DND-41 (cell line): ENCODE results near the gene TP53BP1.
A peak's percentile ranks its signal among the peaks of the same experiment; 100 is the strongest.

Experiments
- ATAC-seq: fragments of 200-7000 bp; cut with Tn5 transposase; 3 replicates; pipeline ENCODE4 v1.9.1; 2021; ENCODE audit warnings: low read depth; ENCODE audit not compliant: insufficient read depth
- DNase-seq: peaks from one replicate; pipeline ENCODE4 v3.0.0-alpha.2; 2020
- H2AFZ ChIP-seq: 2 replicates; pipeline ENCODE4 v1.6.0; 2012; ENCODE audit warnings: low read depth, low read length
- H3K27ac ChIP-seq: 2 replicates; pipeline ENCODE4 v1.5.1; 2012; ENCODE audit warnings: low read length, inconsistent platforms
- H3K27me3 ChIP-seq: fragments of 200-600 bp; sonication (generic); 2 replicates; pipeline ENCODE4 v1.6.0; 2012; ENCODE audit warnings: low read length, mild to moderate bottlenecking, inconsistent platforms; ENCODE audit not compliant: insufficient read depth, poor library complexity
- H3K36me3 ChIP-seq: 2 replicates; pipeline ENCODE4 v1.5.1; 2012; ENCODE audit warnings: low read length, inconsistent platforms; ENCODE audit not compliant: insufficient read depth
- H3K4me1 ChIP-seq: 2 replicates; pipeline ENCODE4 v1.5.1; 2012; ENCODE audit warnings: mild to moderate bottlenecking, low read length; ENCODE audit not compliant: insufficient read depth
- H3K4me2 ChIP-seq: 2 replicates; pipeline ENCODE4 v1.6.0; 2012; ENCODE audit warnings: mild to moderate bottlenecking, moderate library complexity, low read length, inconsistent platforms; ENCODE audit not compliant: insufficient read depth
- H3K4me3 ChIP-seq, 2 experiments: fragments of 200-600 bp in 1 of 2; shearing (Covaris generic) in 1 of 2; 2 replicates each; pipeline ENCODE4 v1.5.1; 2012 to 2016; ENCODE audit warnings: inconsistent platforms in 2 of 2, low read length in 2 of 2, mild to moderate bottlenecking in 2 of 2, low read depth in 1 of 2, moderate library complexity in 1 of 2
- H3K79me2 ChIP-seq: 2 replicates; pipeline ENCODE4 v1.6.0; 2012; ENCODE audit warnings: low read length, inconsistent platforms; ENCODE audit not compliant: insufficient read depth
- H3K9ac ChIP-seq: 2 replicates; pipeline ENCODE4 v1.6.0; 2012; ENCODE audit warnings: low read depth, mild to moderate bottlenecking, inconsistent platforms, low read length, moderate library complexity
- H3K9me3 ChIP-seq: 2 replicates; pipeline ENCODE4 v1.5.1; 2012; ENCODE audit warnings: low read length, moderate library complexity, mild to moderate bottlenecking, inconsistent platforms; ENCODE audit not compliant: insufficient read depth, severe bottlenecking
- H4K20me1 ChIP-seq: 2 replicates; pipeline ENCODE4 v1.6.0; 2012; ENCODE audit warnings: low read length; ENCODE audit not compliant: insufficient read depth
- EZH2 ChIP-seq: IDR thresholded peaks from 3 replicates; pipeline ENCODE4 v1.6.1; 2012; ENCODE audit warnings: borderline replicate concordance, low read depth, mild to moderate bottlenecking, moderate library complexity, low read length, inconsistent platforms; ENCODE audit not compliant: severe bottlenecking
- TF ChIP-seq, protein P1 (sequence below): IDR thresholded peaks from 2 replicates; pipeline ENCODE4 v1.5.1; 2012; ENCODE audit warnings: borderline replicate concordance, low read length, moderate library complexity, mild to moderate bottlenecking; ENCODE audit not compliant: poor library complexity, severe bottlenecking; ENCODE audit errors: extremely low read depth

Gene TP53BP1

DNA sequence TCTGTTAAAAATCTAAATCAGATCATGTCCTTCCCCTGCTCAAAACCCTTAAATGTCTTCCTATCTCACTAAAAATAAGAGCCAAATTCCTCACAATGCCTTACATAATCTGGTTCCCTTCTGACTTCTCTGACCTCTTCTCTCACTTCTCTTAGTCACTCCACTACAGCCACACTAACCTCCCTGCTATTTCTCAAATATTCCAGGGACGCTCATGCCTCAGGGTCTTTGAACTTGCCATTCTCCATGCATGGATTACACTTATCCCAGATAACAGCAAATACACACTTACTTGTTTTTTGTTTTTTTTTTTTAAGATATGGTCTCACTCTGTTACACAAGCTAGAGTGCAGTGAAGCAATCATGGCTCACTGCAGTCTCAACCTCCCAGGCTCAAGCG lies 8.5 kb downstream of the TP53BP1 start:
- H3K36me3 ChIP-seq: peaks cover 34% of the 10 kb centered on the region

DNA sequence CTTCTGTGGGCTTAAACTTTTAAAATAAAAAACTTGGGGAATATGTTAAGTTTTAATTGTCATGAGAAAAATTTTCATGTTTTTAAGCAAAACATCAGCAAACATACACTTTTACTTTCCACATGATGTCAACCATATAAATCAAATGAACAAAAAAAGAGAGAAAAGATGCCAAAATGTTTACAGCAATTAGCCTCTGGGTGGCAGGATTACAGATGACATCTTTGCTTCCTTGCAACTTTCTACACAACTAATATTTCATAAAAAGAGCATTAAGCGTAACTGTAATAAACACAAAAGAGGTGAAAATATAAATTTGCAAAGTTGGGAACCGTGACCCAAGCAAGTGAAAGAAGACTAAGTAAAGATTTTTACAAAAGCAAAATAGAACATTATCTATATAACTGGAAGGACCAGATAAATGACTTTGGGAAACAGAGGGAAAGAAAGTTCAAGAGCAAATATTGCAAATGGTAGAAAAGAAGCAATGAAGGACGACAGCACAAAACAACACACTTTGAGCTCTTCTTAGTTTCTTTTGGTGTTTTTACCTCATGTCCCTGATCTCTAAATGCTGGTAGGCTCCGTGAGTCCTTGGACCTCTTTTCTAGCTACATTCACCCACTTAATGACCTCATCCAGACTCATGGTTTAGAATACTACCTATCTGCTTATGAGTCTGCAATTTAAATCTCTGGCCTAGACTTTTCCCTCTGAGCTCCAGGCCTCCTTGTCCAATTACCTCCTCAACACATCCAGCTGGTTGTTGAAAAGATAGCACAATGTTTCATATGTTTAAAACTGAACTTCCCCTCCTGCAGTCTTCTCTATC lies 9.4 kb downstream of the TP53BP1 start:
- DNase-seq (no peak), ATAC-seq (no peak)
- Histone ChIP-seq H3K4me1 (no peaks in the 10 kb centered on the region), H3K9ac (no peak overlapping the region), H3K79me2 (no peaks in the 10 kb centered on the region), H3K27me3 (no peaks in the 10 kb centered on the region), H3K9me3 (no peaks in the 10 kb centered on the region), H3K4me2 (no peak overlapping the region), H3K27ac (no peak overlapping the region), H3K4me3 (no peak overlapping the region), H4K20me1 (no peaks in the 10 kb centered on the region), H3K36me3 (peaks cover 36% of the 10 kb centered on the region), H2AFZ (no peak overlapping the region)
- TF ChIP-seq, protein P1, sequence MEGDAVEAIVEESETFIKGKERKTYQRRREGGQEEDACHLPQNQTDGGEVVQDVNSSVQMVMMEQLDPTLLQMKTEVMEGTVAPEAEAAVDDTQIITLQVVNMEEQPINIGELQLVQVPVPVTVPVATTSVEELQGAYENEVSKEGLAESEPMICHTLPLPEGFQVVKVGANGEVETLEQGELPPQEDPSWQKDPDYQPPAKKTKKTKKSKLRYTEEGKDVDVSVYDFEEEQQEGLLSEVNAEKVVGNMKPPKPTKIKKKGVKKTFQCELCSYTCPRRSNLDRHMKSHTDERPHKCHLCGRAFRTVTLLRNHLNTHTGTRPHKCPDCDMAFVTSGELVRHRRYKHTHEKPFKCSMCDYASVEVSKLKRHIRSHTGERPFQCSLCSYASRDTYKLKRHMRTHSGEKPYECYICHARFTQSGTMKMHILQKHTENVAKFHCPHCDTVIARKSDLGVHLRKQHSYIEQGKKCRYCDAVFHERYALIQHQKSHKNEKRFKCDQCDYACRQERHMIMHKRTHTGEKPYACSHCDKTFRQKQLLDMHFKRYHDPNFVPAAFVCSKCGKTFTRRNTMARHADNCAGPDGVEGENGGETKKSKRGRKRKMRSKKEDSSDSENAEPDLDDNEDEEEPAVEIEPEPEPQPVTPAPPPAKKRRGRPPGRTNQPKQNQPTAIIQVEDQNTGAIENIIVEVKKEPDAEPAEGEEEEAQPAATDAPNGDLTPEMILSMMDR: peak; percentile 62
- TF ChIP-seq EZH2: no peak

More for the DNA sequence above, 8.5 kb downstream of the TP53BP1 start:
- H3K9ac ChIP-seq: no peak overlapping the region
- H3K9me3 ChIP-seq: no peaks in the 10 kb centered on the region
- no peak for DNase-seq
- no peaks in the 10 kb centered on the region for H3K79me2 ChIP-seq
- H3K4me2 ChIP-seq: no peak overlapping the region
- no peak for TF ChIP-seq EZH2
- TF ChIP-seq, protein P1: no peak
- no peak overlapping the region for H3K27ac ChIP-seq
- ATAC-seq: no peak
- H3K27me3 ChIP-seq: no peaks in the 10 kb centered on the region
- peaks cover 4% of the 10 kb centered on the region; the same call in 1 of the 2 replicates for H3K4me1 ChIP-seq
- H3K4me3 ChIP-seq: no peak overlapping the region
- no peaks in the 10 kb centered on the region for H4K20me1 ChIP-seq
- no peak overlapping the region for H2AFZ ChIP-seq

DNA sequence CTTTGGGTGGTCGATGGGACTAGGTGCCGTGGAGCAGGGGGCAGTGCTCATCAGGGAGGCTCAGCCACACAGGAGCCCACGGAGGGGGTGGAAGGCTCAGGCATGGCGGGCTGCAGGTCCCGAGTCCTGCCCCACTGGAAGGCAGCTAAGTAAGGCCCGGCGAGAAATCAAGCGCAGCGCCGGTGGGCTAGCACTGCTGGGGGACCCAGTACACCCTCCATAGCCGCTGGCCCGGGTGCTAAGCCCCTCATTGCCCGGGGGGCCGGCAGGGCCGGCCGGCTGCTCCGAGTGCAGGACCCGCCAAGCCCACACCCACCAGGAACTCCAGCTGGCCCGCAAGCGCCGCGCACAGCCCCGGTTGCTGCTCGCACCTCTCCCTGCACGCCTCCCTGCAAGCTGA lies 19.1 kb downstream of the TP53BP1 start:
- no peaks in the 10 kb centered on the region for H3K9me3 ChIP-seq
- H3K4me2 ChIP-seq: no peak overlapping the region
- DNase-seq: no peak
- no peak overlapping the region for H3K4me3 ChIP-seq
- H3K27ac ChIP-seq: no peak overlapping the region
- no peak overlapping the region for H3K9ac ChIP-seq
- no peaks in the 10 kb centered on the region for H3K27me3 ChIP-seq
- H3K79me2 ChIP-seq: no peaks in the 10 kb centered on the region
- H2AFZ ChIP-seq: no peak overlapping the region
- H3K4me1 ChIP-seq: no peaks in the 10 kb centered on the region
- no peak for ATAC-seq
- H3K36me3 ChIP-seq: peaks cover 75% of the 10 kb centered on the region
- no peaks in the 10 kb centered on the region for H4K20me1 ChIP-seq
- TF ChIP-seq EZH2: no peak
- TF ChIP-seq, protein P1: no peak
